H7 (cell line): ENCODE data around the gene TLCD3B. TPM values are rescaled to one million over a fixed set of nuclear protein-coding genes. Genes with fewer than 3 reads are reported as not detected.

Experiments
- DNase-seq: peaks from one replicate; pipeline ENCODE4 v3.0.0; 2012
- H3K27me3 ChIP-seq: 2 replicates; pipeline ENCODE4 v1.6.0; 2011; ENCODE audit warnings: mild to moderate bottlenecking, low read length; ENCODE audit not compliant: control insufficient read depth, insufficient read depth
- H3K36me3 ChIP-seq: replicated peaks from 2 replicates; pipeline ENCODE4 v1.5.1; 2011; ENCODE audit warnings: low read length; ENCODE audit not compliant: control insufficient read depth, insufficient read depth
- H3K4me3 ChIP-seq: 2 replicates; pipeline ENCODE4 v1.5.1; 2011; ENCODE audit warnings: low read depth, mild to moderate bottlenecking, control low read depth, low read length, moderate library complexity; ENCODE audit not compliant: insufficient read depth
- total RNA-seq: library from RNA; depleted of rRNA; stranded (reverse); fragments of >200 nt; shearing (Covaris generic); gene quantifications from 2 replicates; pipeline ENCODE4 v1.2.3, GENCODE V29; 2014

TLCD3B gene
- total RNA-seq, 1 experiment from 2014 or later = 3.0 TPM

DNA sequence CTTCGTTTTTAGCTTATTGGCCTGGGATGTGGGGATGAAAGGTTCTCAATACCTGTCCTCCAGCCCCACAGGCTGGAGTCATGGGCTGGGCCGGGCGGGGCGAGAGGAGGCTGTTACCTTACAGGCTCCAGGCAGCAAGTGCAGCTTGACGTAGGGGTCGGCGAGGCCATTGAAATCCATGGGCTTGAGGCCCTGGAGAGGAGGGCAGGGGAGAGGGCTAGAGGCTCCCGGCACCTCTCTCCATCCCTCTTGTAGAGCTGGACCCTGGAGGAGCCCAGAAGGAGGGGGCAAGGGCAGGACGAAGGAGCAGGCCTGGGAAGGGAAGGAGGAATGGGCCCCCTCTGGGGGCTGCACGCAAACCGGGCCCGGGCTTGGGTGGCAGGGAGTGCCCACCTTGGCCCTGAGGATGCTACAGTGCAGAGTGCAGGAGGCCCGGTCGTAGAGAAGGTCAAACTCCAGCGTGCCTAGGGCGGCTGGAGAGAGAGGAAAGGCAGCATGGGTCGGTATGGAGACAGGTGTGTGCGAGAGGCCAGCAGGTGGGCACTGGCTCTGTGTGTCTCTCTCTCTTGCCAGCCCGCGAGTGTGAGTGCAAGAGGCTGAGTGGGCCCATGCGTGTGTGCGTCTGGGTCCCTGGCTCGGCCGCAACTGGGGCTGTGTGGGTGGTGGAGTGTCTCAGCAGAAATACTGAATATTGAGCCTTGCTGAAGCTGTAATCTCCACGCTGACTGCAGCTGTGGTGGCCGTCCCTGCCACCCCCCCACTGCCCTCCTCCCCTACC lies 21.8 kb downstream of the TLCD3B start:
- Histone ChIP-seq H3K27me3 (peaks cover 34% of the 10 kb centered on the region), H3K4me3 (no peak overlapping the region), H3K36me3 (no peaks in the 10 kb centered on the region)
- DNase-seq = peak; percentile 79

DNA sequence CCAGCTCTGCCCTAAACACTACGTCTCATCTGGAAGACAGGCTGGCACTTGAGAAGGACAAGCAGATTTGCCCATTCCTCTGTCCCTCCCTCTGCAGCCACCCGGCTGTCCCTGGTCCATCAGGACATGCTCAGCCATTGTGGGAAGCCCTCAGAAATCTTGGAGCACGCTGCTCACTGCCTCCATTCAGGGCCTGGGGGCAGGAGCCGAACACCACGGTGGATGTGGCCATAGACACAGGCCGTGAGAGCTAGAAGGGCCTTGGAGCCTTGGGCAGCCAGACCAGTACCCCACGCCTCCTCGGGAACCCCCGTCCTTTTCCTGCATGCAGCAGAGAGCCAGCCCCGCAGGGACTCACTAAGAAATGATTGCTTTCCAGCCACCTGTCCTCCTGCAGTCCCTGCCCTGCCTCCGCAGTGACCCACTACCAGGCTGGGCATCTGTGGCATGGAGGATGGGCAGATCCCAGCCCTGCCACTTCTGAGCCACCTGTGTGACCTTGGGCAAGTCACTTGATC lies 23.6 kb downstream of the TLCD3B start:
- no peak for DNase-seq
- Histone ChIP-seq H3K36me3 (peaks cover 2% of the 10 kb centered on the region), H3K4me3 (no peak overlapping the region), H3K27me3 (peaks cover 31% of the 10 kb centered on the region)

DNA sequence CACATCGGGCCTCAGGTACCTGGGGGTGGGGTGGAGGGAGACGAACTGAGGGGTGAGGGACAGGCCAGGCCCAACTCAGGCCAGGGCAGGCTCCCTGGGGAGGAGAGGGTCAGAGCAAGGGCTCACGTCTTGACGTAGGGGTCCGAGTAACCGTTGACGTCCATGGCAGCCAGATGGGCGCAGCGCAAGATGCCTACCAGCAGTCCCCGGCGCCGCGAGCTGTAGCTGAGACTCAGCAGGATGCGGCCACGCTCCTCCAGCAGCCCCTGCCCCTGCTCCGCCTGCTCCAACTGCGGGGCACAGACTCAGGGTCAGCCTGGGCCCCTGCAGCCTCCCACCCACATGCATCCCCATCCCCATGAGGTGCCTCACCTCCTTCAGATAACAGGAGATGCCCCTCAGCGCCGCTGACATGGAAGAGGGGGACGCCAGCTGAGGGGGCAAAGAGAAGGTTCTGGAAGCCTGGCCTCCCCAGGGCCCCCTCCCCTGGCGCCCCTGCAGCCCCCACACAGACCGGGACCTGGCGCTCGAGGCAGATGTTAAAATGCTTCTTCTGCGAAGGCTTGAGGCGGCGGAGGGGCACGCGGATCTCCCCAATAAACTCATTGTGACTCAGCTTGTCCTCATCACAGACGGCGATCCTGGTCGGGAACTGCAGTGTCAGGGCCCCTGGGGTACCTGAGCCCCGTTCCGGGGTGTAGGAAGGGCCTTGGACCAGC lies 24.3 kb downstream of the TLCD3B start:
- DNase-seq = no peak
- Histone ChIP-seq H3K36me3 (peaks cover 2% of the 10 kb centered on the region), H3K4me3 (no peak overlapping the region), H3K27me3 (peaks cover 24% of the 10 kb centered on the region)

DNA sequence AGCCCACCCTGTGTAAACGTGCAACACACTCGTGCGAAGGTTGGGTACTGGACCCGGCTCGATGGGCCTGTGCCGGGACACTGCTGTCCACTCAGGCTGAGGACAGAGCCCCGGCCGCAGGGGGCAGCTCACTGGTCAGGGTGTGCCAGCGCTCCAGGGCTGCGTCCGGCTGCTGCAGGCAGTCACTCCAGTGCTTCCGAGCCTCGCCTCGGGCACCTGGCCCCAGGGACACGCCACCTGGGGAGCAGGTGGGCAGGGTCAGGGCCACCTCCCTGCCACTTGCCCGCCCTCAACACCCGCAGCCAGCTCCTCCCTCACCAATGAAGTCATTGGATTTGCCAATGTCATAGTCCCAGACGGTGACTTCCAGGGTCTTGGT lies 25.0 kb downstream of the TLCD3B start:
- peaks cover 2% of the 10 kb centered on the region for H3K36me3 ChIP-seq

DNA sequence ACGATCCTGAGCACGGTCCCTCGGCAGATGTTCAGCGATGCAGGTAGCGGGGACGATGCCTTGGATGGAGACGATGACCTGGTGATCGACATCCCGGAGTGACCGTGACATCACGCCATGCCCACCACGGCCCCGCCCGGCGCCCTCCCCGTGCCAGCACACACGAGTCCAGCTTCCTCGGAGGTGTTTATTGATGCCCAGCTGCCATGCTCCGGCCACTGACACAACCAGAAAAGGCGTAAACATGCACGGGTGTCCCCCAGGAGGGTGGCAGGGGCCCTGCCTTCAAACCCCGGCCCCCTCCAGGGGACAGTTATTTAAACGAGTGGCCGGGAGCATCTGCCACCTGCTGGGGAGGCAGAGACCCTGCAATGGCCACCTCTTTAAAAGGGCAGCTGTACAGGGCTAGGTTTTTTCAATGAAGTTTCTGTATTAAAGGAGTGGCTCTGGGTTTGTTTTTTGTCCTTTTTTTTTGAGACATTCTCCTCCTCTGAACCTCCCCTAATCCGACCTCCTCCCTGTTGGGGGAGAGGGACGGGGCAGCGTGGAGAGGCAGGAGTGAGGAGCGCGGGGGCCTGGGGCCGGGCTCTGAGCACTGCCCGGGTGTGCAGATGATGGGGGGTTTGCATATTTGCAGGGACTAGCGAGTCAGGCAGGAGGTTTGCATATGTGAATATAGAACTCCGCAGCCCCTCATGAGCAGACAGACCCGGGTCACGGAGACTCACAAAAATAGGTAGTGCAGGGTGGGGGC lies 25.6 kb downstream of the TLCD3B start:
- peak; percentile 94 for DNase-seq
- Histone ChIP-seq H3K27me3 (peaks cover 13% of the 10 kb centered on the region), H3K4me3 (no peak overlapping the region), H3K36me3 (peaks cover 2% of the 10 kb centered on the region)

More for the DNA sequence above, 25.0 kb downstream of the TLCD3B start:
- H3K4me3 ChIP-seq = no peak overlapping the region
- peak; percentile 62 for DNase-seq
- H3K27me3 ChIP-seq = peaks cover 18% of the 10 kb centered on the region

DNA sequence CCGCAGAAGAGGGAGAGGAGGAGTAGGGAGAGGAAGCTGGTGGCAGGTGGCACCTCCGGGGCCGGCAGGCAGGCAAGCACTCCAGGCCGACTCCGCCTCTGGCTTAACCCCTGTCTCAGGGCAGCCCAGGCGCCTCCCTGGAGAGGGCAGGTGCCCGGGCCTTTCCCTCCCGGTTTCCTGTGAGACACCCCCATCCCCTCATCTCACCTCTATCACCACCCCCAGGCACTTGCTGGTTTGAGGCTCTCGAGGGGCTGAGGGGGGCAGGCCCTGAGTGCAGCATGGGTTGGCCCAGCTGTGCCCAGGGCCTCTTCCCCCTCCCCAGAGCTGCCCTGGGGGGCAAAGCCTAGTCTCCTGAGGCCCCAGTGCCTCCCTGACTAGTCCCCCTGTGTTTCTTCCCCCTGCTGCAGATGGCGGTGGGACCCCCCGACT lies 26.2 kb downstream of the TLCD3B start:
- peaks cover 6% of the 10 kb centered on the region for H3K27me3 ChIP-seq
- DNase-seq = peak; percentile 80
- H3K36me3 ChIP-seq = peaks cover 2% of the 10 kb centered on the region
- H3K4me3 ChIP-seq = no peak overlapping the region

DNA sequence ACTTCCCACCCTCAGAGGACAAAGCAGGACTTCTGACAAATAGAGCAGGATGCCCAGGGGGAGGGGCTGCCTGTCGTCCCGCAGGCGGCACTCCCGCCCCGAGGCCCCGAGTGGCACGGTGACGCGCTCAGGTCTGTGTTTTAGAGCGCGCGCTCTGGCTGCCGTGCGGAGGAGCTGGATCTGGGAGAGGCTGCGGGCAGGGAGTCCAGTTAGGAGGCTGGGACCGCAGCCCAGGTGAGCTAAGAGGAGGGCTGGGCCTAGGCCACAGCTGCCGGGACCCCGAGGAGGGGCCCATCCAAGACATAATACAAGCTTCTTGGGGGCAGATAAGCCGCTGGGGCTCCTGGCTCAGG lies 26.7 kb downstream of the TLCD3B start:
- peak; percentile 71 for DNase-seq
- peaks cover 2% of the 10 kb centered on the region for H3K36me3 ChIP-seq
- H3K27me3 ChIP-seq = peaks cover 2% of the 10 kb centered on the region
- no peak overlapping the region for H3K4me3 ChIP-seq

DNA sequence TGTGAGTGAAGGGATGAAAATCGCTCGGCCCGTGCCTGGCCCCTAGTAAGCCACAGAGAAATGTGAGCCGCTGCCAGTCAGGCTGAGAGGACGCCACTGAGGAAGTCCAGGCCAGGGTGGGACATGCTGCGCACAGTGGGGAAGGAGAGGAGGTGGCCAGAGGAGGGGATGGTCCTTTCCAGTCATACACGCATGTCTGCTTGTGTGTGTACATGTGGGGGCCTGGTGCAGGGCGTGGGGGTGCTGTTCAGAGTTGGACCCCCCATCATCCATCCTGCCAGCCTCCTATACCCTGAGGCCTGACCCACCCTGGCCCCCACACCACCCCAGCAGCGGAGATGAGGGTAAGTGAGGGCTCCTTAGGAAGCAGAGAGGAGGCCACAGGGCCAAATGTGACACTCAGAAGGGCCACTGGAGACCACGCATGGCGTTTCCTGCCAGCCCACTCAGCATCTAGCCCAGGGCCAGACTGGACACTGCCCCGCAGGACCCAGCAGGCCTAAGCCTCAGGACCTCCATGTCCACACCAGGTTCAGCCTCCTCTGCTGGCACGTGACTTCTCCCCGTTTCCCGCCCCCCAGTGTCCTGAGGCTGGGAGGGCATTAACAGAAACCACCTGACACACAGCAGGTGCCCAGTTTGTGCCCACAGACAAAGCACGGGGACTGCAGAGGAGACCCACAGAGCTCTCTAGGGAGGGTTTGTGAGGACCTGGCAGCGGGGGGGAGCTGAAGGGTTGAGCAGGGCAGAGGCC lies 27.2 kb downstream of the TLCD3B start:
- no peak for DNase-seq
- H3K36me3 ChIP-seq = peaks cover 2% of the 10 kb centered on the region
- H3K27me3 ChIP-seq = no peaks in the 10 kb centered on the region; the same call in 1 of the 2 replicates
- no peak overlapping the region for H3K4me3 ChIP-seq

DNA sequence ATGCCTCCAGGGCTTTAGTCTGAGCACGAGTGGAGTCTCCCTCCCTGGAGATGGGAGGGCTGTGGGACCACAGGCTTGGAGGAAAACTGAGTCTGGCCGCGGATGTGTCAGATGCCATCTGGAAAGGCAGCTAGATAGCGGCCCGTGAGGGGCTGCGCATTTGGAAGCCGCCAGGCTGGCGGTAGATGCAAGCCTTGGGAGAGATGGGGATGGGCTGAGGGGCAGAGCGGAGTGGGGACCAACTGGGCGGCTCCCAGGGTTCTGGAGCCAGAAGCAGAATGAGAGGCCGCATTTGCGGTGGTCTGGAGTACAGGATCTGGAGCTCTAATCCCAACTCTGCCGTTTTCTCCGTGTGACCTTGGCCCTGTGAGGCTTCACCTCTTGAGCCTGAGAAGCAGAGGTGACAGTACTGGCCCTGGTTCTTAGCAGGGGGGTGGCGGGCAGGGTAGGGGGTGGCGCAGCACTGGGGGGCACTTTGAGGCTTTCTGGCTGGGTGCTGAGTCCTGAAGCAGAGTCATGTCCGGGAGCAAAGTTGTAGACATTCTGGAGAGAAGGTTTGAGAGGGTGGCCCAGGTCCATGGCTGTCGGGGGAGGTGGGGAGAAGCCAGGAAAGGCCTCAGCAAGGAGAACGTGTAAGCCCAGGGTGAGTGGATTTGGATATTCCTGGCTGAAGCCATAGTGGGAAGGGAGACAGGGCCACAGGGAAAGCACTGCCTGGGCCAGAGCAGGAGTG lies 28.3 kb downstream of the TLCD3B start:
- Histone ChIP-seq H3K36me3 (peaks cover 2% of the 10 kb centered on the region), H3K27me3 (no peaks in the 10 kb centered on the region), H3K4me3 (no peak overlapping the region)
- DNase-seq = no peak

DNA sequence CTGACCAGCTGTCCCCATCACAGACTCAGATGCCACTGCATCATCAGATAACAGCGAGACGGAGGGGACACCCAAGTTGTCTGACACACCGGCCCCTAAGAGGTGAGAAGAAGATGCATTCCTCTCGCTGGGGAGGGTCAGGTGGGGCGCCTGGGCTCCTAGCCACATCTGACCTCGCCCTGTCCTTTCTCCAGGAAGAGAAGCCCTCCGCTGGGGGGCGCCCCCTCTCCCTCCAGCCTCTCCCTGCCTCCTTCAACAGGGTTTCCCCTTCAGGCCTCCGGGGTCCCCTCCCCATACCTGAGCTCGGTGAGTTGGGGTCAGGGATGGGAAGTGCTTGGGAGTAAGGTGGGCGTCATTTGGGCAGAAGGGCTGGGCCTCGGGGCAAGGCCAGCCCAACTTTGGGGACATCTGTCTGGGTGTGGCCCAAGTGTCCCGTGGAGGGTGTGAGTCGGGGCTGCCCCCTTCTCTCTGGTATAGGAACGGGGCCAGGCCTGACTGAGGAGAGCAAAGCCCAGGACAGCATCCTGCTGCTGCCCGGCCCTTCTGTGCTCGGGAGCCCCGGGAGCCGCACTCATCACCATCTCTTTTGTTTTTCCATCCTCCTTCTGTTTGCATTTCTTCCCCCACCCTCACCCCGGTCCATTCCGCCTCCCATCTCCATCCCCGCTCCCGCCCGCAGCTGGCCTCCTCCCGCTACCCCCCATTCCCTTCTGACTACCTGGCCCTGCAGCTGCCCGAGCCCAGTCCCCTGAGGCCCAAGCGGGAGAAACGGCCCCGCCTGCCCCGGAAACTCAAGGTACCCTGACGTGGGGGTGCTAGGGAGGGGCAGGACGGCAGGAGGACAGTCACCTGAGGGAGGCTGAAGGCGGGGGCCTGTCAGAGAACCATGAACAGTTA lies 30.1 kb downstream of the TLCD3B start:
- Histone ChIP-seq H3K36me3 (peaks cover 2% of the 10 kb centered on the region), H3K4me3 (no peak overlapping the region), H3K27me3 (no peaks in the 10 kb centered on the region)
- peak; percentile 91 for DNase-seq

DNA sequence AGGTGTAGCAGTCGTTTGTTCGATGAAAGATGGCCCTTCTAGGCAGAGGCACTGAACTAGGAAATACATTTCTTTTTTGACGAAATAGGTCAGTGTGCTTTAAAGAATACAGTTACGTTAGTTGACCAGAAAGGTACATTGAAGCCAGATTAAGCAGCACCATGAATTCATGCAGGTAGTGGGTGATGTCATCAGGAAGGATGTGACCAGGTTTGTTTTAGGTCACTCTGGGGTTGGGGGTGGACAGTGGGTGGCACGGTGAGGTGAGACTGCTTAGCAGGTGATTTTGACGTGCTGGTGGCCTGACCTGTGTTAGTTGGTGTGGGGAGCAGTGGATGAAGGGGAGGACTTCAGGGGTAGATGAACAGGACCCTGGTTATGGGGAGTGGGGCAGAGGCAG lies 31.5 kb downstream of the TLCD3B start:
- no peaks in the 10 kb centered on the region for H3K27me3 ChIP-seq
- H3K4me3 ChIP-seq = no peak overlapping the region
- no peak for DNase-seq
- H3K36me3 ChIP-seq = peaks cover 2% of the 10 kb centered on the region

DNA sequence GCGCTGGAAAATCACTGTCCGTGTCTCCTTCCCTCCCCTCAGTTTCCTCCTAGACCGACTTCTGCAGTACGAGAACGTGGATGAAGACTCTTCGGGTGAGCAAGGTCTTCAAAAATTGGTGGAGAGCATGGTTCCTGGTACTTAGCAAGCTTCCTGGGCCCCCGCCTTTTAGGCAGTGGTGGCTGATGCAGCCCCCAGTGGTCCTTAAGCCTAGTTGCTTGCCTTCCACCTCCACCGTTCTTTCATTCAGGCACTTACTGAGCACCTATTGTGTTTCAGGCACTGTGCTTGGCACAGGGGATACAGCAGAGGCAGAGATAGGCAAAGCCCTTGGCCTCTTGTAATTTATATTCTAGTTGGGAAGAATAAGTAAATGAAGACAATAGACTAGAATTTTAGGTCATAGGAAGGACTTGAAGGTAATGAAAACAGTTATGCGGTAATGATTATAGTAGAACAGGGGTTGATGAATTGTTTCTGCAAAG lies 34.3 kb downstream of the TLCD3B start:
- no peaks in the 10 kb centered on the region for H3K27me3 ChIP-seq
- peaks cover 3% of the 10 kb centered on the region for H3K36me3 ChIP-seq
- no peak for DNase-seq
- H3K4me3 ChIP-seq = peak overlapping the region; percentile 81
